Activated T-cell treated with anti-CD3 and anti-CD28 coated beads for 4 hours (primary cell): Measurements from ENCODE around the gene ACKR4.
"Not testable (repeated sequence)": the region's sequence is repeated elsewhere in the genome, so short reads cannot be mapped to it uniquely, and the experiment has no call there.

Experiments
- DNase-seq: peaks from one replicate; pipeline ENCODE4 v3.0.0-alpha.2; 2020

Gene ACKR4

GRCh38 chr3:132595014-132595413, 2.1 kb upstream of the ACKR4 start:
- no peak for DNase-seq

GRCh38 chr3:132596326-132596725, 744 bp upstream of the ACKR4 start:
- no peak for DNase-seq

GRCh38 chr3:132597660-132598059, 590 bp downstream of the ACKR4 start:
- DNase-seq = no peak

- no peak for DNase-seq
These were observed 1.1 kb downstream of the ACKR4 start for GRCh38 chr3:132598181-132598580.

GRCh38 chr3:132600614-132601013, 3.5 kb downstream of the ACKR4 start:
- not testable (repeated sequence) for DNase-seq

GRCh38 chr3:132605374-132605792, 8.3 kb downstream of the ACKR4 start:
- no peak for DNase-seq

- DNase-seq = no peak
These were observed 9.0 kb downstream of the ACKR4 start for GRCh38 chr3:132606085-132606484.

- DNase-seq = not testable (repeated sequence)
These were observed 9.6 kb downstream of the ACKR4 start for GRCh38 chr3:132606620-132607019.

- not testable (repeated sequence) for DNase-seq
These were observed 18.2 kb downstream of the ACKR4 start for GRCh38 chr3:132615301-132615700.

GRCh38 chr3:132615881-132616280, 18.8 kb downstream of the ACKR4 start:
- no peak for DNase-seq

- no peak for DNase-seq
These were observed 19.7 kb downstream of the ACKR4 start for GRCh38 chr3:132616780-132617179.

- no peak for DNase-seq
These were observed 25.1 kb downstream of the ACKR4 start for GRCh38 chr3:132622148-132622547.

- no peak for DNase-seq
These were observed 25.7 kb downstream of the ACKR4 start for GRCh38 chr3:132622761-132623160.

GRCh38 chr3:132623646-132624045, 26.6 kb downstream of the ACKR4 start:
- DNase-seq = no peak

- no peak for DNase-seq
These were observed 27.7 kb downstream of the ACKR4 start for GRCh38 chr3:132624790-132625189.

- no peak for DNase-seq
These were observed 28.5 kb downstream of the ACKR4 start for GRCh38 chr3:132625613-132626012.

- no peak for DNase-seq
These were observed 29.9 kb downstream of the ACKR4 start for GRCh38 chr3:132626955-132627354.

GRCh38 chr3:132628157-132628556, 31.1 kb downstream of the ACKR4 start:
- DNase-seq = no peak

- DNase-seq = no peak
These were observed 32.9 kb downstream of the ACKR4 start for GRCh38 chr3:132629928-132630327.

- no peak for DNase-seq
These were observed 33.5 kb downstream of the ACKR4 start for GRCh38 chr3:132630612-132631011.

GRCh38 chr3:132635052-132635451, 38.0 kb downstream of the ACKR4 start:
- no peak for DNase-seq

- no peak for DNase-seq
These were observed 40.5 kb downstream of the ACKR4 start for GRCh38 chr3:132637590-132637989.

GRCh38 chr3:132638706-132639105, 41.6 kb downstream of the ACKR4 start:
- DNase-seq = no peak

- not testable (repeated sequence) for DNase-seq
These were observed 44.4 kb downstream of the ACKR4 start for GRCh38 chr3:132641427-132641826.

GRCh38 chr3:132641837-132642538, 44.9 kb downstream of the ACKR4 start:
- DNase-seq = no peak
